HCT116 (cell line): ENCODE measurements around the gene ADAM8. TPM values are rescaled to one million over a fixed set of nuclear protein-coding genes. Genes with fewer than 3 reads are reported as not detected.
"Not testable (repeated sequence)": the region's sequence is repeated elsewhere in the genome, so short reads cannot be mapped to it uniquely, and the experiment has no call there.

ENCODE experiments used
- ATAC-seq: fragments of 200-7000 bp; cut with Tn5 transposase; 2 replicates; pipeline ENCODE4 v1.9.1; 2020; ENCODE audit warnings: mild to moderate bottlenecking, moderate library complexity
- BruUV-seq: library from RNA; stranded (reverse); fragments of 400-500 nt; replicated peaks from 2 replicates; lab custom pipeline; 2021; lab: Mats Ljungman, UMichigan
- CTCF ChIA-PET: fragments of 300-600 bp; sonication (Branson Sonifier 250); formaldehyde crosslinking; loops from one replicate; lab custom pipeline; 2021; ENCODE audit warnings: antibody characterized with exemption; lab: Charles Lee
- POLR2A ChIA-PET: fragments of 300-600, 350-600 bp; sonication (Branson Sonifier 250); formaldehyde crosslinking; loops from one replicate; lab custom pipeline; 2021; ENCODE audit warnings: antibody characterized with exemption; lab: Charles Lee
- RAD21 ChIA-PET, 2 experiments: fragments of 300-600 bp; sonication (Branson Sonifier 250); formaldehyde crosslinking; loops; one replicate each; lab custom pipeline; 2023; ENCODE audit warnings: low total read pairs in 2 of 2; ENCODE audit not compliant: uncharacterized antibody in 2 of 2, unreplicated experiment in 2 of 2, low non-redundant PET in 1 of 2; lab: Charles Lee
- DNase-seq: peaks from one replicate; pipeline ENCODE4 v3.0.0-alpha.2; 2010; ENCODE audit warnings: low read depth, low spot score
- H2AFZ ChIP-seq: fragments of 200-600 bp; shearing (Covaris generic), sonication (generic); 2 replicates; pipeline ENCODE4 v1.6.1; 2017; ENCODE audit warnings: low read depth, mixed run types, mixed read lengths, antibody characterized with exemption, low read length; ENCODE audit not compliant: poor library complexity, severe bottlenecking
- H3K27ac ChIP-seq: 2 replicates; pipeline ENCODE4 v1.5.1; 2012; ENCODE audit warnings: low read depth, low read length
- H3K27me3 ChIP-seq: fragments of 200-600 bp; sonication (generic); 2 replicates; pipeline ENCODE4 v1.6.1; 2016; ENCODE audit warnings: mixed run types, low read length, mixed read lengths; ENCODE audit not compliant: insufficient read depth
- H3K36me3 ChIP-seq, 2 experiments: fragments of 200-500 bp in 1 of 2; fragments of 200-600 bp in 1 of 2; sonication (Bioruptor generic) in 1 of 2; sonication (generic) in 1 of 2; 2 replicates each; pipeline versions ENCODE4 v1.5.1 to v1.6.1; 2014 to 2016; ENCODE audit warnings: low read length in 2 of 2, inconsistent platforms in 1 of 2, mixed read lengths in 1 of 2, mixed run types in 1 of 2; ENCODE audit not compliant: insufficient read depth in 2 of 2, control insufficient read depth in 1 of 2
- H3K4me1 ChIP-seq, 2 experiments: fragments of 200-600 bp in 1 of 2; sonication (generic) in 1 of 2; 2 replicates each; pipeline versions ENCODE4 v1.5.1 to v1.6.1; 2012 to 2017; ENCODE audit warnings: low read length in 2 of 2, inconsistent platforms in 1 of 2, mild to moderate bottlenecking in 1 of 2, mixed read lengths in 1 of 2, mixed run types in 1 of 2, moderate library complexity in 1 of 2; ENCODE audit not compliant: insufficient read depth in 2 of 2, control insufficient read depth in 1 of 2
- H3K4me2 ChIP-seq: fragments of 200-600 bp; sonication (generic); 2 replicates; pipeline ENCODE4 v1.6.1; 2017; ENCODE audit warnings: mixed run types, low read length, mixed read lengths
- H3K4me3 ChIP-seq, 2 experiments: fragments of 200-600 bp in 1 of 2; sonication (generic) in 1 of 2; replicated peaks in 1 of 2; 2 replicates each; pipeline ENCODE4 v1.5.1; 2011 to 2016; ENCODE audit warnings: low read length in 2 of 2, control low read depth in 1 of 2, low read depth in 1 of 2, mild to moderate bottlenecking in 1 of 2, mixed read lengths in 1 of 2, mixed run types in 1 of 2
- H3K79me2 ChIP-seq: fragments of 200-600 bp; sonication (generic); 2 replicates; pipeline ENCODE4 v1.6.1; 2017; ENCODE audit warnings: mild to moderate bottlenecking, mixed run types, low read length, moderate library complexity, mixed read lengths; ENCODE audit not compliant: insufficient read depth
- H3K9ac ChIP-seq: fragments of 200-600 bp; sonication (generic); 2 replicates; pipeline ENCODE4 v1.6.1; 2016; ENCODE audit warnings: low read length, mixed read lengths
- H3K9me2 ChIP-seq: fragments of 200-600 bp; sonication (generic), shearing (Covaris generic); 2 replicates; pipeline ENCODE4 v1.6.1; 2017; ENCODE audit warnings: mixed run types, mild to moderate bottlenecking, moderate library complexity; ENCODE audit not compliant: insufficient read depth
- H3K9me3 ChIP-seq, 2 experiments: fragments of 200-500 bp in 1 of 2; fragments of 200-600 bp in 1 of 2; sonication (Bioruptor generic) in 1 of 2; sonication (generic) in 1 of 2; 2 replicates each; pipeline ENCODE4 v1.6.1; 2014 to 2017; ENCODE audit warnings: low read length in 2 of 2, mixed read lengths in 2 of 2, inconsistent platforms in 1 of 2, low read depth in 1 of 2, mild to moderate bottlenecking in 1 of 2, mixed run types in 1 of 2, moderate library complexity in 1 of 2; ENCODE audit not compliant: control insufficient read depth in 1 of 2, insufficient read depth in 1 of 2
- H4K20me1 ChIP-seq: fragments of 200-600 bp; sonication (generic), shearing (Covaris generic); 2 replicates; pipeline ENCODE4 v1.6.1; 2017; ENCODE audit warnings: mixed run types, mild to moderate bottlenecking, moderate library complexity; ENCODE audit not compliant: insufficient read depth
- CBX3 ChIP-seq: IDR thresholded peaks from 2 replicates; pipeline ENCODE4 v1.6.1; 2012; ENCODE audit warnings: low read depth
- CEBPB ChIP-seq: IDR thresholded peaks from 2 replicates; pipeline ENCODE4 v1.6.1; 2012; ENCODE audit warnings: low read depth
- SIN3A ChIP-seq: IDR thresholded peaks from 2 replicates; pipeline ENCODE4 v1.6.1; 2012; ENCODE audit warnings: low read depth
- ZFX ChIP-seq: fragments of 450-650 bp; IDR thresholded peaks from 2 replicates; pipeline ENCODE4 v1.6.1; 2017
- intact Hi-C: fragments of 100-400 bp; cut with micrococcal nuclease; formaldehyde crosslinking; loops from 2 replicates; pipeline ENCODE4 v1.10.0; 2022
- total RNA-seq: library from RNA; stranded (reverse); gene quantifications from one replicate; pipeline ENCODE4 v1.2.1, GENCODE V29; 2021; ENCODE audit not compliant: unreplicated experiment
- TF ChIP-seq, protein P1 (sequence below), 3 experiments: fragments of 200-600 bp in 1 of 3; sonication (generic) in 1 of 3; IDR thresholded peaks in 2 of 3; conservative IDR thresholded peaks in 1 of 3; 2 replicates each; pipeline ENCODE4 v1.5.1; 2012 to 2017; ENCODE audit warnings: low read depth in 2 of 3, low read length in 2 of 3, antibody characterized with exemption in 1 of 3, borderline replicate concordance in 1 of 3, control low read depth in 1 of 3, mild to moderate bottlenecking in 1 of 3, mixed read lengths in 1 of 3, mixed run types in 1 of 3, moderate library complexity in 1 of 3; ENCODE audit not compliant: insufficient read depth in 1 of 3
- TF ChIP-seq, protein P2 (sequence below): IDR thresholded peaks from 2 replicates; pipeline ENCODE4 v1.6.1; 2012

The ADAM8 gene
- total RNA-seq, 1 experiment from 2014 or later = 4.1 TPM

DNA sequence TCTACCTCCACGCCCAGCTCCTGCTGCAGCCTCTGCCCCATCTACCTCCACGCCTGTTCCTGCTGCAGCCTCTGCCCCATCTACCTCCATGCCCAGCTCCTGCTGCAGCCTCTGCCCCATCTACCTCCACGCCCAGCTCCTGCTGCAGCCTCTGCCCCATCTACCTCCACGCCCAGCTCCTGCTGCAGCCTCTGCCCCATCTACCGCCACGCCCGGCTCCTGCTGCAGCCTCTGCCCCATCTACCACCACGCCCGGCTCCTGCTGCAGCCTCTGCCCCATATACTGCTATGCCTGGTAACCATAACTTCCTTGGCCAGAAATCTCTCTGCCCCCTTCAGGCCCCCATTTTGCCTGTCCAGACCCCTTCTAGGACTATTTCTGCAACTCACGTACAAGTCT, 11.6 kb downstream of the ADAM8 start:
- H3K4me2 ChIP-seq, H2AFZ ChIP-seq, RAD21 ChIA-PET, H3K9me2 ChIP-seq, H3K79me2 ChIP-seq, ATAC-seq, H3K9me3 ChIP-seq, H3K36me3 ChIP-seq, H3K27ac ChIP-seq, H3K9ac ChIP-seq, POLR2A ChIA-PET, H4K20me1 ChIP-seq, BruUV-seq, intact Hi-C loops, DNase-seq, H3K4me3 ChIP-seq, CTCF ChIA-PET, H3K27me3 ChIP-seq: not testable (repeated sequence)
- peaks cover 10 to 21% of the 10 kb centered on the region in 2 experiments; a peak in 3 of 4 replicates for H3K4me1 ChIP-seq

DNA sequence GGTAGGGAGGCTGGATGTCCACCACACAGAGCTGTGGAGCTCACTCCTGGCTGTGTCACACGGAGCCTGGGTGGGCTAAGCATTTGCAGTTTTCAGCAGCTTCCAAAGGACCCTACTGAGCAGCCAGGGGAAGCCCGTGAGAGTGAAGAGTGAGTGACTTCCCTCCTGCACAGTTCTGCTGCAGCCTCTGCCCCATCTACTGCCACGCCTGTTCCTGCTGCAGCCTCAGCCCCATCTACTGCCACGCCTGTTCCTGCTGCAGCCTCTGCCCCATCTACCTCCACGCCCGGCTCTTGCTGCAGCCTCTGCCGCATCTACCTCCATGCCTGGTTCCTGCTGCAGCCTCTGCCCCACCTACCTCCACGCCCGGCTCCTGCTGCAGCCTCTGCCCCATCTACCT, 12.2 kb downstream of the ADAM8 start:
- Histone ChIP-seq H3K4me2 (no peak overlapping the region), H3K4me3 (no peak overlapping the region), H3K36me3 (no peaks in the 10 kb centered on the region), H3K4me1 (peaks cover 16 to 27% of the 10 kb centered on the region in 2 experiments), H4K20me1 (no peaks in the 10 kb centered on the region), H3K9me3 (no peaks in the 10 kb centered on the region), H3K9ac (no peak overlapping the region), H3K27me3 (no peaks in the 10 kb centered on the region), H3K79me2 (no peaks in the 10 kb centered on the region), H2AFZ (no peak overlapping the region), H3K27ac (no peak overlapping the region), H3K9me2 (no peaks in the 10 kb centered on the region)
- TF ChIP-seq, protein P1, sequence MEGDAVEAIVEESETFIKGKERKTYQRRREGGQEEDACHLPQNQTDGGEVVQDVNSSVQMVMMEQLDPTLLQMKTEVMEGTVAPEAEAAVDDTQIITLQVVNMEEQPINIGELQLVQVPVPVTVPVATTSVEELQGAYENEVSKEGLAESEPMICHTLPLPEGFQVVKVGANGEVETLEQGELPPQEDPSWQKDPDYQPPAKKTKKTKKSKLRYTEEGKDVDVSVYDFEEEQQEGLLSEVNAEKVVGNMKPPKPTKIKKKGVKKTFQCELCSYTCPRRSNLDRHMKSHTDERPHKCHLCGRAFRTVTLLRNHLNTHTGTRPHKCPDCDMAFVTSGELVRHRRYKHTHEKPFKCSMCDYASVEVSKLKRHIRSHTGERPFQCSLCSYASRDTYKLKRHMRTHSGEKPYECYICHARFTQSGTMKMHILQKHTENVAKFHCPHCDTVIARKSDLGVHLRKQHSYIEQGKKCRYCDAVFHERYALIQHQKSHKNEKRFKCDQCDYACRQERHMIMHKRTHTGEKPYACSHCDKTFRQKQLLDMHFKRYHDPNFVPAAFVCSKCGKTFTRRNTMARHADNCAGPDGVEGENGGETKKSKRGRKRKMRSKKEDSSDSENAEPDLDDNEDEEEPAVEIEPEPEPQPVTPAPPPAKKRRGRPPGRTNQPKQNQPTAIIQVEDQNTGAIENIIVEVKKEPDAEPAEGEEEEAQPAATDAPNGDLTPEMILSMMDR (IDR thresholded peaks at IDR 0.05 in 2 of 3, conservative IDR thresholded peaks at IDR 0.05 in 1 of 3; ENCODE audit: borderline replicate concordance in 1 of 3, insufficient read depth in 1 of 3, low read depth in 2 of 3, low read length in 2 of 3) = no peak
- TF ChIP-seq CEBPB = no peak
- TF ChIP-seq CBX3 = no peak
- TF ChIP-seq, protein P2, sequence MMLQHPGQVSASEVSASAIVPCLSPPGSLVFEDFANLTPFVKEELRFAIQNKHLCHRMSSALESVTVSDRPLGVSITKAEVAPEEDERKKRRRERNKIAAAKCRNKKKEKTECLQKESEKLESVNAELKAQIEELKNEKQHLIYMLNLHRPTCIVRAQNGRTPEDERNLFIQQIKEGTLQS = no peak
- TF ChIP-seq SIN3A = no peak
- TF ChIP-seq ZFX = no peak
- ATAC-seq (no peak), DNase-seq (no peak)
- no TSS peak for BruUV-seq
- ChIA-PET POLR2A (no interaction called here), CTCF (no interaction called here), RAD21 (no interaction called here)
- intact Hi-C loops = no loop called here
